GM19395 (cell line): ENCODE measurements around the gene RPS6KA5.
"Not testable (repeated sequence)": the region's sequence is repeated elsewhere in the genome, so short reads cannot be mapped to it uniquely, and the experiment has no call there.

Experiments used
- ATAC-seq: cut with Tn5 transposase; IDR thresholded peaks from one replicate; pipeline ENCODE4 v1.9.1; 2021; ENCODE audit warnings: mild to moderate bottlenecking, moderate library complexity; ENCODE audit not compliant: unreplicated experiment

The RPS6KA5 gene

DNA sequence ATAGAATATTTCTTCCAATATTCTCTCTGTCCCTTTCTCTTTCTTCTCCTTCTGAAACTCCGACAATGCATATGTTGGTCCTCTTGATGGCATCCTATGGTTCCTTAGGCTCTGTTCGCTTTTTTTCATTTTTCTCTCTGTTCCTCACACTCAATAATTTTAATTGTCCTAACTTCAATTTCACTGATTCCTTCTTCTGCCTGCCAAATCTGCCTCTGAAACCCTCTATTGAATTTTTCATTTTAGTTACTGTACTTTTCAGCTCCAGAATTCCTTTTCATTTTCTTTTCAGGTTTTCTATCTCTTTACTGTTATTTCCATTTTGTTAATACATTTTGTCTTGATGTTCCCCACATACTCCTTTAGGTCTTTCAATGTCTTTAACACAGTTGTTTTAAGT, 177.2 kb downstream of the RPS6KA5 start:
- no peak for ATAC-seq

GRCh38 chr14:90880282-90880681, 180.2 kb downstream of the RPS6KA5 start:
- ATAC-seq, result no peak

GRCh38 chr14:90874599-90874998, 185.8 kb downstream of the RPS6KA5 start:
- no peak for ATAC-seq

DNA sequence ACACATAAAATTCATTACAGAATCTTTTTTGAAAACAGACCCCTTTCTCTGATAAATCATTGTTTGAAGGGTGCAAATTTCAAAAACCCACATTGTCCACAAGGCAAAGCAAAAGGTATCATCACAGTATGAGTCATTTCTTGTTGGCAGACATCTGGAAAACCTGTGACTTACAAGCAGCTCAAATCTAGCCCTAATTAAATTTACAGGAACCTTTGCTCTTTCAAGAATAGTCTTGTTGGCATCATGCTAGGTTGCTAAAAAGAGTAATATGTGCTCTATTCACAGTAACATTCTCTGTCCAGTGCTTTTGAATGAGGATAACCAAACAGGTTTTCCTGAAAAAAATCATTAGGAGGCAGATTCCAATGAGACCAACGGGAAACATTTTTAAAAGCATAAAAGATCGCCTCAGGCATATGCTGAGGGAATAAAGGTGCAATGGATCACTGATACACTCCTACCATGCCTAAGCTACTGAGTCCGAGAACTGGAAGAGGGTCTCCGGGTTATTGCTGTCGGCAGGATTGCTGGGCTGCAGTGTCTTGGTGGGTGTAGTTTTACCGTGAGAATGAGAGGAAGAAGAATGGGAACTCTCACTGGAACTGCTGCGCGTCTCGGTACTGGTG, 188.7 kb downstream of the RPS6KA5 start:
- no peak for ATAC-seq

- no peak for ATAC-seq
These were observed 189.4 kb downstream of the RPS6KA5 start for GRCh38 chr14:90870950-90871604.

DNA sequence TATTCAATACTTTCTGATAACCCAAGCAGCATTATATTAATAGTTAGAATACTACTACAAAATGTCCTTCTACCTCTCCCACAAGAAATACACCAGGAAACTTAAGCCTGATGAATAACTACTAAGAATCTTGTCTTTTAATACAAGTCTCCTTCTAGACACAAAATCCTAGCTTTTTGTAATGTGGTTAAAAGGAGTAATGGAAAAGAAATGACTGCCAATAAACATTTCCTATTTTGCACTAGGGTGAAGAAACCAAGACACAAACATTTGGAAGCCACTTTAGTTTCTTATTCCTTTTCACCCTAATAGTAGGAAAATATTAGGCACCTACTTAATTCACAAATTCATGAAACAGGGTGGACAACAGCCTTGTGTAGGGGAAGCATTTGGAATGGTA, 192.9 kb downstream of the RPS6KA5 start:
- ATAC-seq, result no peak

DNA sequence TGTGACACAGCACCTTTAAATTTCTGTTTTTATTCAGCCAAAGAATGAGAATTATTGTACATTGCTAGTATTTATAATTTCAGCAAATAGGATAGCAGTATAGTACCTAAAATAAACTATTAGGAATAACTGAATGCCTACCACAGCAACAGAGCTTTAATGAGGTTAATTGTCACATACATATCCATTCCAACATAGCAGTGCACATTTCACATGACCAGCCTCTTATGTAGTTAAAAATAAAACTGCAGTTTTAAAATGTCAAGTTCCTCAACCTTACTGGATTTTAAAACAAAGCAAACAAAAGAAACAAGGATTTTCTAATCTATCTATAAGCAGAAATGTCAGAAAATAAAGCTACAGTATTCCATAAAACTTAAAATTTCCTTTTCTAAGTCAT, 193.6 kb downstream of the RPS6KA5 start:
- no peak for ATAC-seq

DNA sequence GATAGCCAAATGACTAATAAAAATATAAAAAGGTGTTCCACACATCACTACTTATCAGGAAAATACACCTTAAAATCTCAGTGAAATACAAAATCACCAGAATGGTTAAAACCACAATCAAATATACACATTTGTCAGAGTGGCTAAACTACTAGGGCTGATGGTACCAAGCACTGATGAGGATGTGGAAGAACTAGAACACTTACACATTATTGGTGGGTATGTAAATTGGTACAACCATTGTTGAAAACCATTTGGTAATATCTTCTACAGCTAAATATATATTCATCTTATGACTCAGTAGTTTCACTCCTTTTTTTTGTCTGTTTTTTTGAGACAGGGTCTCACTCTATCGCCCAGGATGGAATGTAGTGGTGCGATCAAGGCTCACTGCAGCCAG, 195.7 kb downstream of the RPS6KA5 start:
- no peak for ATAC-seq

- no peak for ATAC-seq
These were observed 201.9 kb downstream of the RPS6KA5 start for GRCh38 chr14:90858511-90858910.

DNA sequence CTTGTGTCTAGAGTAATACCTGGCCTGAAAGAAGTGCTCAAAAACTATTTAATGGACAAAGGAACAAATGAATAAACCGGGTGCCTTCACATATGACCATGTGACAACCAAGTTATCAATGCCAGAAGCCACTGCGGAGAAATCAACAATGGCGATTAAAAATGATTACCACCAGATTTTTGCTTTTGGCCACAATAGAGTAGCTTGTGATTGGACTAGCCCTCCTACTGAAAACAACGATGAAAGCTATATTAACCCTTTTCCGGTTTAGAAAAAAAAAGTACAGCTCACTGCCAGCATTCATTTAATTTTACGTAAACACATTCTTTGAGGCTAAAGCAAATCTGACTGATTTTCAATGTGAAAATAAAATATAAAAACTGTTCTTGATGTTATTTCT, 202.6 kb downstream of the RPS6KA5 start:
- no peak for ATAC-seq

DNA sequence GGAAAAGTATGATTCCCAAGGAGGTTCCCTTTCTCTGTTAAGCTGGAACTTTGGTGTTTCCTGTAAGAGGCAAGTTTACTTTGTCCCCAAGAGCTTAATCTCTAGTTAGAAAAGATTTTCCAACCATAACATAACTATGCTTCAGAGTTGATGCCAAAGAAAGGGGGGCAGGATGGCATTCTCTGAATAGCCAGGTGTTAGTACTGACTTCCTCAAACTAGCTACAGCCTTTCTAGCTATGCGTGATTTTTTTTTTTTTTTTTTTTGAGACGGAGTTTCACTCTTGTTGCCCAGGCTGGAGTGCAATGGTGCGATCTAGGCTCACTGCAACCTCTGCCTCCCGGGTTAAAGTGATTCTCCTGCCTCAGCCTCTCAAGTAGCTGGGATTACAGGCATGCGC, 204.3 kb downstream of the RPS6KA5 start:
- ATAC-seq, result not testable (repeated sequence)

DNA sequence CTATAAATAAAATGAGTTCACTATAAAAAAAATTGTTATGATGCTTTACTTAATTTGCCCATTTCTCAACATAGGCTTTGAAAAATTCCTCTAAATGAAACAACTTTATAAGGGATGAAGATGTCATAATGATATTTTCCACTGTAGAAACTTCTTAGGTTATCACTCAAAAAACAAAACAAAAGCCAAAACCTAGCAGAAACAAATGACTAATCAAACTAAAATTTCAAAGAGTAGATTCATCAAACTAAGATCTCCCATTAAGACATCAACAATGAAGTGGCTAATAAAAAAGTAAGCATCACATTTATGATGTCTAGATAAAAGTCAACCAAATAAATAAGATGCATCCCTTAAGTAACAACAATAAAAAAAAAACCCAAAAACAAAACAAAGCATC, 207.3 kb downstream of the RPS6KA5 start:
- no peak for ATAC-seq

GRCh38 chr14:90851327-90852036, 209.0 kb downstream of the RPS6KA5 start:
- no peak for ATAC-seq

- ATAC-seq, result no peak
These were observed 210.0 kb downstream of the RPS6KA5 start for GRCh38 chr14:90850487-90850886.

DNA sequence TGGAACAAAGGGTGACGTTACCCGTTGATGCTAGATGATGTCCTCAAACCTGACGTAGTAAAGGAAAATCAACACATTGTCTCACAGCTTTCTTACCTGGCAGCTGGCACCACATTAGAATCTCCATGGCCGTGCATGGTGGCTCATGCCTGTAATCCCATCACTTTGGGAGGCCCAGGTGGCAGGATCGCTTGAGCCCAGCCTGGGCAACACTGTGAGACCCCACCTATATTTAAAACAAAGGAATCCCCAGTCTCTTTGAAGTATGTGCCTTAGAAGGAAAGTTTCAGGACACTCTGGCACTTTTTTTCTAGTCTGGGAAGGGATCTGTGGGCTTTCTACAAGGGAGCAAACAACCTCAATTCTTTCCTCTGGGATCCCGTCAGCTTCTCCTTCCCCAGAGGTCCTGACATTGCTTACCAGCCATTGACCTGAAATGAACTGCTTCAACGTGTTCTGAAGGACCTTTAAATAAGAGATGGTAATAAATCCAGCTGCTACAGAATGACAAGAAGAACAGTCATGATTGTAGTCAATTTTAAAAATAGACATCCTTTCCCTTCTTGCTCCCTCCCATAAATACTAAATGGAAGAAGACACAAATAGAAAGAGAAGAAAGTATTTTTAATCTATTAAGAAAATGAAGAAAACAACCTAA, 210.5 kb downstream of the RPS6KA5 start:
- no peak for ATAC-seq

GRCh38 chr14:90848944-90849731, 211.3 kb downstream of the RPS6KA5 start:
- ATAC-seq, result no peak

- no peak for ATAC-seq
These were observed 213.9 kb downstream of the RPS6KA5 start for GRCh38 chr14:90846511-90846910.

DNA sequence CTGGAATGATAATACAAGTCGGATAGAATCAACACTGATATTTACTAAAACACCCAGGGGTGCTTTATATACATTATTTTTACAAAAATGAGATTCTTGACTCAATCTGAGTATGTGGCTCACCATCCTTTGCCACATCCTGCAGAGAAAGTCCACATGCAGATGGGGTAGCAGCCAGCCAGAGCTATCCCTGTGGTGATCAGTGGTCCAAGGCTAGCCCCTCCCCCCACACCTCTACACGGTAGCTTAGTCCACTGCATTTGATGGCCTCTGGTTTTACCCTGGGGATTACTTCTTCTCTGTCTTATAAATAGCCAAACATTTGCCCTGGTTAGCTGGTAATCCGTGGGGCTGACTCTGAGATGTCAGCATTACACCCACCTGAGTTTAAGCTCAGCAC, 216.1 kb downstream of the RPS6KA5 start:
- no peak for ATAC-seq

DNA sequence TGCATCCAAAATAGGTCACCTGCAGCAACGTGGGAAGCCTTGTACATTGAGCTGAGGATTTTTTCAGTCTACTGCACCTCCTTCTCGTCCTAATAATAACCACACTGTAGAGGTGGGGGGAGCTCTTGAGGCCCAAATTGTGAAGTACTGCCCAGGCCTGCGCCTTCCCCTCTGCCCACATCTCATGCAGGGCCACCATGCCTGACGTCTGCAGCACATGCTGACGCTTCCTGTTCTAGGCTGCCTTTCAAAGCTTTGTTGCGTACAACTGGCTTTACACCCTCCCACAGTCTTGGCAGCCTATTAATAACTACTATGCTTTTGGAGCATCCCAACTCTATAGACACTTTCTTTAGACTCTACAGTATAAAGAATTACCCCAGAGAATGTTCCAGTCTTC, 217.7 kb downstream of the RPS6KA5 start:
- ATAC-seq, result no peak

DNA sequence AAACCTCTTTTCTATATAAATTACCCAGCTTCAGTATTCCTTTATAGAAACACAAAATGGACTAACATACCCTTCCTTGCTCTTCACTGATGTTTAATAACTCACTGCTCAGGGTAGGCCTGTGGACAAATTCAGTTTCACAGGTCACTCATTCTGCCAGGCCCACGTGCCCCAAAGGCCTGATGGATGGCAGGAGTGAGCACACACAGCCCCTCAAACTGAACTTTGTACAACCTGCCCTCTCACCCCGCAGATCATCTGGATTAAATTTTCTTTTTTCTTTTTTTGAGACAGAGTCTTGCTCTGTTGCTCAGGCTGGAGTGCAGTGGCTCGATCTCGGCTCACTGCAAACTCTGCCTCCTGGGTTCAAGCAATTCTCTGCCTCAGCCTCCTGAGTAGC, 219.8 kb downstream of the RPS6KA5 start:
- ATAC-seq, result not testable (repeated sequence)

DNA sequence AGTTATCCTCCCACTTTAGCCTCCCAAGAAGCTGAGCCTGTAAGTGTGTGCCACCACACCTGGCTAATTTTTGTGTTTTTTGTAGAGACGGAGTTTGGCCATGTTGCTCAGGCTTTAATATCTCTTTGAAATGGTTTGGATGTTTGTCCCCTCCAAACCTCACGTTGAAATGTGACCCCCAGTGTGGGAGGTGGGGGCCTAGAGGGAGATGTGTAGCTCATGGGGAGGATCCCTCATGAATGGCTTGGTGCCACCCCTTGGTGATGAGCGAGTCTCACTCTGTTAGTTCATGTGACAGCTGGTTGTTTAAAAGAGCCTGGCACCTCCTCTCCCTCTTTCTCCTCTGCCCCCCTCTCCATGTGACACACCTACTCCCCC, 220.6 kb downstream of the RPS6KA5 start:
- no peak for ATAC-seq
